Stomach smooth muscle (tissue), 2 donors: ENCODE data around the gene LPP.

Source experiments
- H3K27ac ChIP-seq: one replicate; pipeline ENCODE4 v1.7.0; 2013; ENCODE audit warnings: mild to moderate bottlenecking, low read length, inconsistent platforms
- H3K27me3 ChIP-seq, 2 donors: one replicate each; pipeline ENCODE4 v1.7.0; 2013; ENCODE audit warnings: low read length in 2 of 2; ENCODE audit not compliant: insufficient read depth in 2 of 2, control insufficient read depth in 1 of 2
- H3K36me3 ChIP-seq, 2 donors: one replicate each; pipeline ENCODE4 v1.7.0; 2013; ENCODE audit warnings: low read length in 2 of 2; ENCODE audit not compliant: control insufficient read depth in 2 of 2, insufficient read depth in 2 of 2
- H3K4me1 ChIP-seq: one replicate; pipeline ENCODE4 v1.7.0; 2013; ENCODE audit warnings: low read length; ENCODE audit not compliant: control insufficient read depth, insufficient read depth
- H3K4me3 ChIP-seq, 2 donors: one replicate each; pipeline ENCODE4 v1.7.0; 2013; ENCODE audit warnings: low read length in 2 of 2
- H3K9ac ChIP-seq, 2 donors: one replicate each; pipeline ENCODE4 v1.7.0; 2013; ENCODE audit warnings: low read length in 2 of 2, mild to moderate bottlenecking in 1 of 2
- H3K9me3 ChIP-seq, 2 donors: one replicate each; pipeline ENCODE4 v1.7.0; 2013; ENCODE audit warnings: low read length in 2 of 2; ENCODE audit not compliant: control insufficient read depth in 2 of 2
- donor health status: healthy.
- donor health status: Pancreatic carcinoma.

LPP gene

GRCh38 chr3:188567478-188568195 lies 413.7 kb downstream of the LPP start:
- Histone ChIP-seq H3K4me3 (no peak overlapping the region), H3K27me3 (no peaks in the 10 kb centered on the region), H3K4me1 (peaks cover 2% of the 10 kb centered on the region), H3K9me3 (no peaks in the 10 kb centered on the region), H3K27ac (no peak overlapping the region), H3K9ac (no peak overlapping the region), H3K36me3 (no peaks in the 10 kb centered on the region)

- Histone ChIP-seq H3K4me3 (no peak overlapping the region), H3K27me3 (no peaks in the 10 kb centered on the region), H3K36me3 (no peaks in the 10 kb centered on the region), H3K9me3 (no peaks in the 10 kb centered on the region), H3K4me1 (peaks cover 8% of the 10 kb centered on the region), H3K9ac (no peak overlapping the region), H3K27ac (no peak overlapping the region)
Measured at GRCh38 chr3:188568736-188569135, 414.8 kb downstream of the LPP start.

- no peak overlapping the region for H3K9ac ChIP-seq
- H3K9me3 ChIP-seq = no peaks in the 10 kb centered on the region
- H3K4me1 ChIP-seq = peaks cover 14% of the 10 kb centered on the region
- H3K4me3 ChIP-seq = no peak overlapping the region
- H3K27me3 ChIP-seq = no peaks in the 10 kb centered on the region
- H3K27ac ChIP-seq = no peak overlapping the region
- peaks cover 0 to 2% of the 10 kb centered on the region in 2 donors for H3K36me3 ChIP-seq
Measured at GRCh38 chr3:188571531-188572095, 417.7 kb downstream of the LPP start.

- Histone ChIP-seq H3K4me3 (no peak overlapping the region), H3K9me3 (no peaks in the 10 kb centered on the region), H3K4me1 (peaks cover 14% of the 10 kb centered on the region), H3K27me3 (no peaks in the 10 kb centered on the region), H3K9ac (no peak overlapping the region), H3K27ac (no peak overlapping the region), H3K36me3 (peaks cover 0 to 2% of the 10 kb centered on the region in 2 donors)
Measured at GRCh38 chr3:188573291-188573940, 419.5 kb downstream of the LPP start.

GRCh38 chr3:188573956-188574355 lies 420.0 kb downstream of the LPP start:
- Histone ChIP-seq H3K4me1 (peaks cover 17% of the 10 kb centered on the region), H3K9ac (no peak overlapping the region), H3K36me3 (peaks cover 0 to 2% of the 10 kb centered on the region in 2 donors), H3K27ac (no peak overlapping the region), H3K4me3 (no peak overlapping the region), H3K9me3 (no peaks in the 10 kb centered on the region), H3K27me3 (no peaks in the 10 kb centered on the region)

- Histone ChIP-seq H3K4me3 (no peak overlapping the region), H3K27me3 (no peaks in the 10 kb centered on the region), H3K9ac (no peak overlapping the region), H3K36me3 (peaks cover 0 to 2% of the 10 kb centered on the region in 2 donors), H3K9me3 (no peaks in the 10 kb centered on the region), H3K4me1 (peaks cover 21% of the 10 kb centered on the region), H3K27ac (no peak overlapping the region)
Measured at GRCh38 chr3:188574885-188575284, 420.9 kb downstream of the LPP start.

- Histone ChIP-seq H3K27ac (no peak overlapping the region), H3K9ac (no peak overlapping the region), H3K27me3 (no peaks in the 10 kb centered on the region), H3K9me3 (no peaks in the 10 kb centered on the region), H3K4me1 (peaks cover 21% of the 10 kb centered on the region), H3K36me3 (peaks cover 0 to 2% of the 10 kb centered on the region in 2 donors), H3K4me3 (no peak overlapping the region)
Measured at GRCh38 chr3:188575501-188575900, 421.5 kb downstream of the LPP start.

GRCh38 chr3:188577539-188577938 lies 423.6 kb downstream of the LPP start:
- H3K27me3 ChIP-seq = no peaks in the 10 kb centered on the region
- no peaks in the 10 kb centered on the region for H3K9me3 ChIP-seq
- H3K27ac ChIP-seq = peak overlapping the region; percentile 85
- H3K9ac ChIP-seq = no peak overlapping the region
- no peak overlapping the region for H3K4me3 ChIP-seq
- H3K4me1 ChIP-seq = peaks cover 28% of the 10 kb centered on the region
- peaks cover 0 to 2% of the 10 kb centered on the region in 2 donors for H3K36me3 ChIP-seq

GRCh38 chr3:188578576-188579363 lies 424.8 kb downstream of the LPP start:
- peaks cover 0 to 2% of the 10 kb centered on the region in 2 donors for H3K36me3 ChIP-seq
- H3K27me3 ChIP-seq = no peaks in the 10 kb centered on the region
- peaks cover 22% of the 10 kb centered on the region for H3K4me1 ChIP-seq
- no peaks in the 10 kb centered on the region for H3K9me3 ChIP-seq
- H3K4me3 ChIP-seq = no peak overlapping the region
- H3K27ac ChIP-seq = peak overlapping the region; percentile 85
- peak overlapping the region; percentile 52 to 70 for H3K9ac ChIP-seq

GRCh38 chr3:188580223-188580622 lies 426.3 kb downstream of the LPP start:
- Histone ChIP-seq H3K9me3 (no peaks in the 10 kb centered on the region), H3K4me3 (no peak overlapping the region), H3K9ac (no peak overlapping the region), H3K36me3 (peaks cover 0 to 2% of the 10 kb centered on the region in 2 donors), H3K27me3 (no peaks in the 10 kb centered on the region), H3K27ac (no peak overlapping the region), H3K4me1 (peaks cover 17% of the 10 kb centered on the region)
